Colonic mucosa (tissue), 4 donors: Measurements from ENCODE around the gene F2RL3. TPM values are rescaled to one million over a fixed set of nuclear protein-coding genes. Genes with fewer than 3 reads are reported as not detected.

ENCODE experiments used
- DNase-seq: peaks from one replicate; pipeline ENCODE4 v3.0.0-alpha.2; 2020
- H3K27ac ChIP-seq: fragments of 200-600 bp; one replicate; pipeline ENCODE4 v1.8.0; 2021
- H3K27me3 ChIP-seq: fragments of 200-600 bp; one replicate; pipeline ENCODE4 v1.8.0; 2021
- H3K36me3 ChIP-seq: fragments of 200-600 bp; one replicate; pipeline ENCODE4 v1.8.0; 2021
- H3K4me1 ChIP-seq: fragments of 200-600 bp; one replicate; pipeline ENCODE4 v1.8.0; 2021; ENCODE audit warnings: mild to moderate bottlenecking
- H3K4me3 ChIP-seq: fragments of 200-600 bp; one replicate; pipeline ENCODE4 v1.8.0; 2021
- H3K9ac ChIP-seq, 2 donors: one replicate each; pipeline ENCODE4 v1.7.0; 2013; ENCODE audit warnings: control low read depth in 2 of 2, low read depth in 2 of 2, low read length in 2 of 2
- H3K9me3 ChIP-seq: fragments of 200-600 bp; one replicate; pipeline ENCODE4 v1.8.0; 2021
- intact Hi-C: fragments of 100-400 bp; cut with DNase I; formaldehyde crosslinking; loops from one replicate; pipeline ENCODE4 v1.14.1; 2022
- total RNA-seq, 2 donors: library from RNA; stranded (reverse); fragmentation: NEBNext Ultra II Directional in 1 of 2; extraction: Animal tissue kit (Norgen Biotek cat#: 25700) in 1 of 2; gene quantifications; one replicate each; pipeline ENCODE4 v1.2.1, GENCODE V29; 2021
- TF ChIP-seq, protein P1 (sequence below): fragments of 200-600 bp; IDR thresholded peaks from one replicate; pipeline ENCODE4 v1.8.0; 2022; ENCODE audit warnings: antibody characterized with exemption, mild to moderate bottlenecking
- donor health status: healthy.
- donor health status: DM: no; HTN: no; CAD: no.
- donor health status: DM: no; HTN: no; CAD: no.

F2RL3 gene
- total RNA-seq, 2 donors from 2014 or later: 0.84 to 0.98 TPM

- Histone ChIP-seq H3K4me1 (peaks cover 6% of the 10 kb centered on the region), H3K4me3 (no peak overlapping the region), H3K36me3 (peaks cover 6% of the 10 kb centered on the region), H3K9ac (no peak overlapping the region), H3K27me3 (no peaks in the 10 kb centered on the region), H3K27ac (no peak overlapping the region), H3K9me3 (no peaks in the 10 kb centered on the region)
- TF ChIP-seq, protein P1, sequence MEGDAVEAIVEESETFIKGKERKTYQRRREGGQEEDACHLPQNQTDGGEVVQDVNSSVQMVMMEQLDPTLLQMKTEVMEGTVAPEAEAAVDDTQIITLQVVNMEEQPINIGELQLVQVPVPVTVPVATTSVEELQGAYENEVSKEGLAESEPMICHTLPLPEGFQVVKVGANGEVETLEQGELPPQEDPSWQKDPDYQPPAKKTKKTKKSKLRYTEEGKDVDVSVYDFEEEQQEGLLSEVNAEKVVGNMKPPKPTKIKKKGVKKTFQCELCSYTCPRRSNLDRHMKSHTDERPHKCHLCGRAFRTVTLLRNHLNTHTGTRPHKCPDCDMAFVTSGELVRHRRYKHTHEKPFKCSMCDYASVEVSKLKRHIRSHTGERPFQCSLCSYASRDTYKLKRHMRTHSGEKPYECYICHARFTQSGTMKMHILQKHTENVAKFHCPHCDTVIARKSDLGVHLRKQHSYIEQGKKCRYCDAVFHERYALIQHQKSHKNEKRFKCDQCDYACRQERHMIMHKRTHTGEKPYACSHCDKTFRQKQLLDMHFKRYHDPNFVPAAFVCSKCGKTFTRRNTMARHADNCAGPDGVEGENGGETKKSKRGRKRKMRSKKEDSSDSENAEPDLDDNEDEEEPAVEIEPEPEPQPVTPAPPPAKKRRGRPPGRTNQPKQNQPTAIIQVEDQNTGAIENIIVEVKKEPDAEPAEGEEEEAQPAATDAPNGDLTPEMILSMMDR: no peak
- DNase-seq: no peak
- intact Hi-C loops: no loop called here
These were observed 38.7 kb upstream of the F2RL3 start for GRCh38 chr19:16850133-16850532.

DNA sequence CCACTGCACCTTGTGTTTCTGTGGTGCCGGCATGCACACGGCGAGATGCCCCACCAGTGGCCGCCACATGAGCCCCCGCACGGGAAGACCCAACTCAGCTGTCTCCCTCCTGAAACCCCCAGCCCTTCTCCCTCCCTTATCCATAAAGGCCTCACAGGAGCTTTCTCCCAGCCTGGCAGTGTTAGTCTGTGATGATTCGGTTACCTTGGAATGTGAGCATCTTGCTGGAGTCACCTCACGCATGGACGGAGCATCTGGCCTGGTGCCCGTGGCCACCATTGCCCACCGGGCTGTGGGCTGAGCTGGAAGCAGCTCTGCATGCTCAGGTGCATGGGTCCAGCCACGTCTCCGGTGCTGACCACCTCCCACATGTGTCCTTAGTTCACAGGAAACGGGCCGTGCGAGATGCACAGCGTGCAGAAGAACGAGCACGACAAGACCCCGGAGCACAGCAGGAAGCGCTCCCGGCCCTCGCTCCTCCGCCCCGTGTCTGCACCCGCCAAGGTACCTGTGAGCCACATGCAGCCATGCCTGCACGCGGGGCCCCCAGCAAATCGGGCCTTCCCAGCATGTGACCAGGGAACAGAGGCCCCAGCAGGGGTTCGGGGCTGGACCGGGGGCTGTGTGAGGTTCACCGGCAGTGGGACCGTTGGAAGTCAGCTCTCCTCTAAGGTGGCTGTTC is 37.6 kb upstream of the F2RL3 start:
- no peaks in the 10 kb centered on the region for H3K27me3 ChIP-seq
- H3K9me3 ChIP-seq: no peaks in the 10 kb centered on the region
- H3K27ac ChIP-seq: no peak overlapping the region
- intact Hi-C loops: no loop called here
- DNase-seq: no peak
- H3K9ac ChIP-seq: no peak overlapping the region
- TF ChIP-seq, protein P1: no peak
- H3K36me3 ChIP-seq: peaks cover 6% of the 10 kb centered on the region
- H3K4me3 ChIP-seq: no peak overlapping the region
- H3K4me1 ChIP-seq: peaks cover 6% of the 10 kb centered on the region

DNA sequence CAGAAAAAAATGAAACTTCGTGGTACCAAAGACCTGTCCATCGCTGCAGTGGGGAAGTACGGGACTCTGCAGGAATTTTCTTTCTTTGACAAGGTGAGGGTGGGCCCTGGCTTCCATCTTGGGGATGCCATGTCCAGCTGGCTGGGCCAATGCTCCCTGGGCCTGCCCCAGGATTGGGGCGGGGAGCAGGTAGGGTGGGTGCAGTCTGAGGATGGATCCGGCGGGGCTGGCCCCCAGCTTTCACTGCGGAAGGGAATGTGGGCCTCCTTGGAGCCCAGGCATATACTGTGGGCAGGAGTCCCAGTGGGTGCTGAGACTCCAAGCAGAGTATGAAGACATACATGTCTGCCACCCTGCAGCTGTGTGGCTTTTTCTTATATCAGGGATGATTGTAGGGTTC is 35.7 kb upstream of the F2RL3 start:
- Histone ChIP-seq H3K9ac (no peak overlapping the region), H3K27me3 (no peaks in the 10 kb centered on the region), H3K4me3 (no peak overlapping the region), H3K4me1 (peaks cover 6% of the 10 kb centered on the region), H3K36me3 (peaks cover 4% of the 10 kb centered on the region), H3K9me3 (no peaks in the 10 kb centered on the region), H3K27ac (no peak overlapping the region)
- TF ChIP-seq, protein P1: no peak
- DNase-seq: no peak
- intact Hi-C loops: no loop called here

DNA sequence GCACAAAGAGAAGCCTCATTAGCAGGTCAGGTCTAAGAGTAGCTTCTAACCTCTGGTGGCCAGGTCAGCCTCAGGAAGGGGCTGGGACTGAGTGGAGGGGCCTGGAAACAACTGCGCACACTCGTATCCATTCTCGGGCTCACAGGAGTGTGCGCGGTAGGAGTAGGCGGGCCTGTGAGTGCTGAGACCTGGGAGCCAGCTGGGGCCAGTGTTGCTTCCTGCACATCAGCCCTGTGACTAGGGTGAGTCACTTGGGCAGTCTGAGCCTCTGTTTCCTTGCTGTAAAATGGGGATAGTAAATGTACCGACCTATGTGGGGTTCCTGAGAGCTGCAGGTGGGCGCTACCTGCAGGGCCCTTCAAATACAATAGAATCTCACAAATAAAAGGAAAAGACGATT is 32.7 kb upstream of the F2RL3 start:
- intact Hi-C loops: no loop called here
- no peaks in the 10 kb centered on the region for H3K27me3 ChIP-seq
- no peak for DNase-seq
- no peaks in the 10 kb centered on the region for H3K9me3 ChIP-seq
- no peak overlapping the region for H3K9ac ChIP-seq
- TF ChIP-seq, protein P1: no peak
- no peaks in the 10 kb centered on the region for H3K4me1 ChIP-seq
- H3K36me3 ChIP-seq: peaks cover 4% of the 10 kb centered on the region
- H3K27ac ChIP-seq: no peak overlapping the region
- no peak overlapping the region for H3K4me3 ChIP-seq

- Histone ChIP-seq H3K4me3 (no peak overlapping the region), H3K27ac (no peak overlapping the region), H3K36me3 (no peaks in the 10 kb centered on the region), H3K9ac (no peak overlapping the region), H3K9me3 (no peaks in the 10 kb centered on the region), H3K27me3 (no peaks in the 10 kb centered on the region), H3K4me1 (no peaks in the 10 kb centered on the region)
- intact Hi-C loops: no loop called here
- no peak for DNase-seq
- TF ChIP-seq, protein P1: no peak
These were observed 29.2 kb upstream of the F2RL3 start for GRCh38 chr19:16859626-16860025.
